Measurements from ENCODE around the gene GRID1.
"Not testable (repeated sequence)": the region's sequence is repeated elsewhere in the genome, so short reads cannot be mapped to it uniquely, and the experiment has no call there.

Gene GRID1

DNA sequence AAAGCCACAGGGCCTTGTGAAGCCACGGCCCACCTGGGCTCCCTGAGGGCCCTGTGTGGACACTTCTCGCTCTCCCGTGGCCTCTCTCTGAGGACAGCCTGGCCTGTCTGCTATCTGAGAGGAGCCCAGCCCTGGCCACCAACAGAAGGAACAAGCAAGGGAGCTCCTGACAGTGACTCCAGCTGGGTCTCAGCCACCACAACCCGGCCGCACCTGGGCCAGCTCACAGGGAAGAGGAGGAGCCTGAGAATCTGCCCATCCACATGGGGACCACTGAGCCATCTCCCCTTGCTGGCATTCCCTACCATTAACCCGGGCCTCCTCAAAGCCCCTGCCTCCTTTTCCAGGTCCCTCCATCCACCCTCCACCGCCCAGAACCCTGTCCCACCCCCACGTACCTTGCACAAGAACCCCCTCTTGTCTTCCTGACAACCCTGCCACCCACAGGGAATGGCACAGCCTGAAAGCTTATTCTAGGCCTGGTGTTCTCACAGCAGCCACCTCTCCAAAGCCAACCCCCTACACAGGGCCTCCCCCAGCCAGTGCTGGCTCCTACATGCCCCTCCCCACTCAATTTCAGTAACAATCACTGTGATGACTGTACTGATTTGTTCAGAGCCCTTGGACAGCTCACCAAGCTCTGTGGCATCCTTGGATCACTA lies 120.2 kb downstream of the GRID1 start:
- DNase-seq = no peak

GRCh38 chr10:86245015-86245394 lies 121.6 kb downstream of the GRID1 start:
- DNase-seq = no peak

- peak in 1 of 2 experiments; percentile 51 for DNase-seq
Measured at GRCh38 chr10:86244297-86245014, 122.1 kb downstream of the GRID1 start.

DNA sequence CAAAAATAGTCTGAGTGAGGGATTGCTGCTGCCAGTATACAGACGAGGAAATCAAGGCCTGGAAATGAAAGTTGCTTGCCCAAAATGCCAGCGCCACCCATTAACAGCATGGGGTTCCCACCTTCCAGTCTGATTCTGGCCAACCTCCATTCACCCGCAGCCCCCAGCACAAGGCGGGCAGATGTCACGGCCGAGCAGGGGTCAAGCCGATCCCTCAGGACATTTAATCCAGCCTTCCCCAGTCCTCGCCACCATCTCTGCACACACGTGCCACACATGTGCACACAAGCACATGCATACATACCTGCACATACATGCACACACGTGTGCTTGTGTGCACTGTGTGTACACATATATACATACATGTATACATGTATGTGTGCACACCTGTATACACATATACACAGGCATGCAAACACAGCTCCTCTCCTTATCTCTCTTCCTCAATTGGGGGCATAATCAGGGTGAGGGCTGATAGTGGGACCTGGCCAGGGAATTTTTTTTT lies 122.9 kb downstream of the GRID1 start:
- DNase-seq = no peak

DNA sequence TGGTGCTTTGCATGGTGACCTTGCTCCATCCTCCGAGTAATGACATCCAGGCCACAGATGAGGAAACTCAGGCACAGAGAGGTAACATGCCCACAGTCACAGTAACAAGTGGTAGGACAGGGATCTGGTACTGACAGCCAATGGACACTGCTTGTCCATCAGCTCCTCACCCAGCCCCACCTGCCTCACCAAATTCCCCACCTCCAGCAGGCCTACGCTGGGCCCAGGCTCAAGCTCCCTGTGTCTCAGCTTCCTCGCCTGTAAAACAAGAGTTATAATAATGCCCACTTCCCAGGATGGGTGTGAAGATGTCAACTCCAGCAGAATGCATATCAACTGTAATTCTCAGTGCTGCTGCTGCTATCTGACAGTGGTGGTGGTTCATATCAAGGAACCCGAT lies 123.8 kb downstream of the GRID1 start:
- no peak for DNase-seq

DNA sequence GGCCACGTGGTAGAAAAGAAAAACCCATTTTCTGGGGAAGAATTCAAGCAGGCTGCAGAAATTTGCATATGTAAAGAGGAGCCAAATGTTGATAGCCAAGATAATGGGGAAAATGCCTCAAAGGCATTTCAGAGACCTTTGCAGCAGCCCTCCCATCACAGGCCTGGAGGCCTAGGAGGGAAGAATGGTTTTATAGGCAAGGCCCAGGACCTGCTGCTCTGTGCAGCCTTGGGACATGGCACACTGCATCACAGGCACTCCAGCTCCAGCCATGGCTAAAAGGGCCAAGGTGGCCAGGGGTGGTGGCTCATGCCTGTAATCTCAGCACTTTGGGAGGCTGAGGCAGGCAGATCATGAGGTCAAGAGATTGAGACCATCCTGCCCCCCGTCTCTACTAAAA lies 128.5 kb downstream of the GRID1 start:
- DNase-seq = not testable (repeated sequence)

DNA sequence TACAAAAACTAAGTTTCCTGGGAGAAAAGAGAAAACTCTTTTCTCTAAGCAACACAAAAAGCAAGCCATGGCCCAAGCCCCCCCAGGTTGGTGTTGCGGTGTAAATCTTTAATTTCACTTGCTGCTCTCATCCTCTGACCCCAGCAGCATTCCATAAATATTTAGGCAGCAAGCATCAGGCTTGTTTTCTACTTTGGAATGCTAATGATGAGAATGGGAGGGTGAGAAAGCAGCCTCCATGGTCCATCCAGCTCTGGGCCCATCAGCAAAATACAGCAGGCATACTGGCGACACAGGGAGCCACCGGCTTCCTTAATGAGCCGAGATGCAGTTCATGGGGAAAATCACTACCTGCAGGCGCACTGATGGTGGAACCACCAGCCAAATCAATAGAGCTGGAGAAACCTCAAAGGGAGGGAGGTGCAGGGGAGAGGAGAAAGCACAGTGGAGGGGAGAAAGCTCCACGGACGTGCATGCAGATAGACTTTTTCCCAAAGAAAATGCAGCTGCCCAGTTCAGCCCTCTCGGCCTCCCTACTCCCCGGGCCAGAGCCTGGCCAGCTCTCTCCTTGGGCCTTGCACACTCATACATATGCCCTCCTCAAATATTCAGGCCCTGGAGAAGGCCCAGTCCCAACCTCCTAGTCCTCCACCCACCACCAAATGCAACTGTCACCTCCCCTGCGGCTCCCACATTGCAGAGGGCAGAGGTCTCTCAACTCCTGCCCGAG lies 131.9 kb downstream of the GRID1 start:
- no peak for DNase-seq

- DNase-seq = no peak
Measured at GRCh38 chr10:86234107-86234506, 132.5 kb downstream of the GRID1 start.

DNA sequence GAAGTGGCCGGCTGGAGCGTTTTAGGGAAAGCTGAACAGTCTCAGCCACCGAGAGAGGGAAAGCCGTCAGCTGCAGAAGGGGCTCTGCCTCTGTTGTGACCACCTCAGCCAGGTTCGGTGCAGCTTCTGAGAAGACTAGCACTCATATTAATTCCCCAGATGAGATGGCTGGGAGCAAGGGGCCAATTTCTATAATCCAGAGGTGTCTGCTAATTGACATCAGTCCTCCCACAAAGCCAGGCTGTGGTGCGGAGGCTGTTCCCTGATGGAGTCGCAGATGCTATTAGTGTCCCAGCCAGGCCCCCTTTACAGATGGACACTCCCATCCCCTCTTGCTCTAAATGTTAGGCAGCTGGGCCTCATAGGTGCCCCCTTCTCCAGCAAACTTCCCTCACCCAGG lies 133.5 kb downstream of the GRID1 start:
- DNase-seq = no peak

DNA sequence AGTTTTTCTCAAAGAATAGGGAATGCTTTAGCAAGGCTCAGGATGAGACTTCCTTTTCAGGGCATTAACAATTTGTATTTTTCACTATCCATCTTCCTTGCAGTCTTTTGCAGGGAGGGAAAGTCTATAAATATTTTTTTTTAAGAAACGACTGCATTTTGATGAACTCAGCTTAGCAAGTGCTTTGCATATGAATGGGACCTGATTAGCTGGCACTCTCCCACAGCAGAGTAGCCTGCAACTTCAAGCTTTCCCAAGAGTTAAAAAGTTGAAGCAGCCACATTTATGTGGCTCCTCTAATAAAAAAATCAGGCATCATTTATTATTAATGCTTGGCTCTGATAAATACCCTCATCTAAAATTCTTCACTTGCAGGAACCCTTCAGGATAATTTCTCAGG lies 134.0 kb downstream of the GRID1 start:
- no peak for DNase-seq

DNA sequence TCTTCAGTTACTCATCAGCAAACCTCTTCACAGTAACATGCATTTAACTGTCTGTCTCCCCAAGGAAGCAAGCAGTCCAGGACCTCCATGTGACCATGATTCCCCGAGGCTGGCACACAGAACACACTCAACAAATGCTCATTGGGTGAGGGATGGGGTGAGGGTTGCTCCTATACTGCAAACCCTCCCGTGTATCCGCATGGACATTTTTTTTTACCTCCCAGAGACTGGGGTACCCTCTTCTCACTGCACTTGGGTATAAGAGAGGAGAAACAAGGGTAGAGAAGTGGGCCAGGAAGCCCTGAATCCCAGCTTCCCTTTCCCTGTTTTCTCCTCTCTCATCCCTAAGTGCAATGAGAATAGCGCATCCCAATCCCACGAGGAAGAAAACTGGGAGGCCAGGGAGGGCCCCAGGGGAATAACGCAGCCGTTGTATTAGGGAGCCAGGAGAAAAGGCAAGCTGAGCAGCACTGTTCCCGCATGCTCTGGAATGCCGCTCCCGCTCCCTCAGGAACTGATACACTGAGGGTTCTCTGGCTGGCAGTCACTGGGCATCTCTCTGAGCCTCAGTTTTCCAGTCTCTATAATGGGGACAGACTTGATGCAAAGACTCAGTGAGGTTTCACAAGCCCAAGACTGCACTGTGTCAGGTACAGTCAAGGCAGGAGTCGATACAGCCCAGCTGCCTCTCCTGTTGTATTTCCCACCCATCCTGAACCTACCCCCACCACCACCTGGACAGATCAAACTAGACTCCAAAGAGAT lies 134.6 kb downstream of the GRID1 start:
- peak in 1 of 2 experiments; percentile 6 for DNase-seq

GRCh38 chr10:86230557-86231180 lies 135.9 kb downstream of the GRID1 start:
- DNase-seq = no peak

GRCh38 chr10:86229811-86230556 lies 136.6 kb downstream of the GRID1 start:
- no peak for DNase-seq

DNA sequence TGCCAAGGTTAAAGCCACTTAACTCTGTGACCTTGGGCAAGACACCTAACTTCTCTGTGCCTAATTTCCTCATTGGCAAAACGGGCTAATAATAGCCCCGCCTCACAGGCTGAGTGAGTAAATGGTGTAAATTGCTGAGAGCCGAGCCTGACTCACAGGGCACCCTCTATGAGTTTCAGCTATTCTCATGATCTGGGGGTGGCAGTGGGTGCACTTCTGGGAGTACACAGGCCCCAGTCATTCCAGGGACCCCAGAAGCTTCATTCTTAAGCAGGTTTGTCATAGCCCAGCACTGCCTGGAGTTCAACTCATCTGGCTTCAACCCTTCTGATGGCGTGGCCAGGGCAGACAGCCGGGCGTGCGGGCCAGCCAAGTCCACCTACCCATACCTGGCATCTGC lies 137.2 kb downstream of the GRID1 start:
- no peak for DNase-seq

- no peak for DNase-seq
Measured at GRCh38 chr10:86227501-86228258, 138.9 kb downstream of the GRID1 start.

DNA sequence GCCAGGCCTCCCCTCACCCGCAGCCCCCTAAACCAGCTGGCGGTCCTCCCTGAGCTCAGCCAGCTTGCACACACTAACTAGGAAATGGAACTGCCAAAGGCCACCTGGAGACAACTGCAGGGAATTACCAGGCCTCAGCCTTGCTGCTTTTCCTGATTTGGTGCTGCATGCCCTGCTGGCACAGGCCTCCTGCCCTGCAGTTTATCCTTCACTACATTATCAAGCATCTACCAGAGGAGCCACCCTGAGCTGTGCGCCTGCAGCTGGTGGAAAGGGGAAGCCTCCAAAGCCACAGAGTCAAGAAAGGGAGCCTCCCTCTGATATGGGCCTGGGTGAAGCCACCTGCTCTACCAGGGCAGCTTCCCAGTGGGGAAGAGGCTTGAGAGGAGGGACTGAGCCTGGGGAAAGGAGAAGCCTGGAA lies 139.8 kb downstream of the GRID1 start:
- no peak for DNase-seq

GRCh38 chr10:86226016-86226415 lies 140.6 kb downstream of the GRID1 start:
- no peak for DNase-seq

DNA sequence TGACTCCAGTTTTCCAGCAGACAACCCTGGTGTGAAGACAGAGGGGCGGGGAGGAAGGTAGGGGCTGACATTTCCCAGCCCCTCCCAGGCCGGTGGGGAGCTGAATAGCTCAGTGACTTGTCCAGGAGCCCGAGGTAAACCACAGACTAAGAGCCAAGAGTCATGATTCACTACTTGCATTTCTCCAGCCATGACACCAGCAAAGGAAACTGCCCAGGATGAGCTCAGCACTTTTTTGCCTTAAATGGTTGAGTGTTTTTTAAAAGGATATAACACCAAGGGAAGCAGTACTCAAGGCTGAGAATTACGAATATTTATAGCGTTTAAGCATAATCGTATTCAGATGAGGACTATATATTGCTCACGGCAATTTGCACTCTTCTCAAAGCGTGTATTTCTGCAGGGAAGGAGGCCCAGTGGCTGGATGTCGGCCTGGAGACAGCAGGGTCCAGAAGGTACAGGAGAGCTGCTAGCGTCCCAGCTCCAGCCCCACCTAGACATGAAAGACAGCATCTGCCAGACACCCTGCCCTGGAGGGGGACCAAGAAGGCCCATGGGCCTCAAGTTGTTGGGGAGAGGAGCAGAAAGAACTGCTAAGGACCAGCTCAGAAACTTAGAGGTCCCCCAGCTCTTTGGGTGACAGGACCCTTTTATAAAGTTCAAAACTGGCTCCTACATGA lies 141.4 kb downstream of the GRID1 start:
- no peak for DNase-seq

- no peak for DNase-seq
Measured at GRCh38 chr10:86224354-86225102, 142.1 kb downstream of the GRID1 start.

GRCh38 chr10:86223256-86223655 lies 143.3 kb downstream of the GRID1 start:
- no peak for DNase-seq
